Measurements from ENCODE around the gene MACIR.

MACIR gene

GRCh38 chr5:103295424-103295823, 36.9 kb downstream of the MACIR start:
- TF ChIP-seq, protein P1, sequence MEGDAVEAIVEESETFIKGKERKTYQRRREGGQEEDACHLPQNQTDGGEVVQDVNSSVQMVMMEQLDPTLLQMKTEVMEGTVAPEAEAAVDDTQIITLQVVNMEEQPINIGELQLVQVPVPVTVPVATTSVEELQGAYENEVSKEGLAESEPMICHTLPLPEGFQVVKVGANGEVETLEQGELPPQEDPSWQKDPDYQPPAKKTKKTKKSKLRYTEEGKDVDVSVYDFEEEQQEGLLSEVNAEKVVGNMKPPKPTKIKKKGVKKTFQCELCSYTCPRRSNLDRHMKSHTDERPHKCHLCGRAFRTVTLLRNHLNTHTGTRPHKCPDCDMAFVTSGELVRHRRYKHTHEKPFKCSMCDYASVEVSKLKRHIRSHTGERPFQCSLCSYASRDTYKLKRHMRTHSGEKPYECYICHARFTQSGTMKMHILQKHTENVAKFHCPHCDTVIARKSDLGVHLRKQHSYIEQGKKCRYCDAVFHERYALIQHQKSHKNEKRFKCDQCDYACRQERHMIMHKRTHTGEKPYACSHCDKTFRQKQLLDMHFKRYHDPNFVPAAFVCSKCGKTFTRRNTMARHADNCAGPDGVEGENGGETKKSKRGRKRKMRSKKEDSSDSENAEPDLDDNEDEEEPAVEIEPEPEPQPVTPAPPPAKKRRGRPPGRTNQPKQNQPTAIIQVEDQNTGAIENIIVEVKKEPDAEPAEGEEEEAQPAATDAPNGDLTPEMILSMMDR (conservative IDR thresholded peaks at IDR 0.05; ENCODE audit: low read depth, low read length), result no peak
- H3K4me3 ChIP-seq (ENCODE audit: low read depth, low read length), result no peak overlapping the region
- no peak for DNase-seq (ENCODE audit: low read depth)

GRCh38 chr5:103295871-103296270, 37.3 kb downstream of the MACIR start:
- no peak for DNase-seq (ENCODE audit: low read depth)

DNA sequence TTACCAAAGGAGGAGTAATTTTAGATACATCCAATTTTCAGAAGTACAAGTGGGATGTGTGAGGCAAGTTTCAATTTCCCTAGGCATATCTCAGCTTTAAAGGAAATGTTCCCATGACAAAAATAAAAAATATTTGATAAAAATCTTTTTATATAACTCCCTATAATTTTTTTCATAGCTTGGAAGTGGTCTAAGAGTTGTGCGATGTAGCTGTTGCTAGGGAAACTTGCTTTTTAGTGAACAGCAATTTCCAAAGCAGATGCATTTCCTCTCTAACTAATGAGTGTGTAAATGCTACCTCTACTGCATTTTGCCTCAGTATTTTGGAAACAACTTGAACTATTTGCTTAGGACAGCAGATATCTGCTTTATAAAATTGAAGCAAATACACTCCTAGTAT, 39.6 kb downstream of the MACIR start:
- TF ChIP-seq, protein P1 (conservative IDR thresholded peaks at IDR 0.05; ENCODE audit: low read depth, low read length), result no peak
- no peak for DNase-seq (ENCODE audit: low read depth)
- no peak overlapping the region for H3K4me3 ChIP-seq (ENCODE audit: low read depth, low read length)

More at GRCh38 chr5:103295871-103296270, 37.3 kb downstream of the MACIR start:
- H3K4me3 ChIP-seq (ENCODE audit: low read depth, low read length), result no peak overlapping the region
- TF ChIP-seq, protein P1 (conservative IDR thresholded peaks at IDR 0.05; ENCODE audit: low read depth, low read length), result no peak

DNA sequence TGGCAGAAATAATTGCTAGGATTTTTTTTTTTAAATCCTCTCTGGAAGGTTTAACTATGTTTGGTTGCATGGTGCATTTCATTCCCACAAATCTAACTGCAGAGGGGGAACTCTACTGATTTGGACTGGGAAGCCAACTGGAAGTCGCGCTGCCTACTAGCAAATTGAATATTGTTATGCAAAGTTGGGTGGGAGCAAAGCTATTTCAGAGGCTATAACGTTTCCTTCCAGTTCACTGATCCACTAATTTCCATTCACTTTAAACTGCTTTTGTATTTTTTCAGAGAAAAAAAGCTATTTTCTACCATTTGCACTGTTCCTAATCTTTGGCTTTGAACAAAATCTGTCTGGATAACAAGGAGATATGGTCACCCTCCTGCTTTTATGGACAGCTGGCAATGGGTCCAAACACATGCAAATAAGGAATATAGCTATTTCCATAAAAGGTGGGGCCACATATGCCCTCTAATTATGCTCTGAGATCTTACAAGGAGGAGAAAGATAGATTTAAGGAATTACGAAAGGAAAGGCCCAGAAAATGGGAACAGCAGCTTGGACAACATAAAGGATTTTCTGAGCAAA, 40.1 kb downstream of the MACIR start:
- DNase-seq (ENCODE audit: low read depth), result no peak
- TF ChIP-seq, protein P1 (conservative IDR thresholded peaks at IDR 0.05; ENCODE audit: low read depth, low read length), result no peak
- no peak overlapping the region for H3K4me3 ChIP-seq (ENCODE audit: low read depth, low read length)

GRCh38 chr5:103305809-103306208, 47.2 kb downstream of the MACIR start:
- H3K4me3 ChIP-seq (ENCODE audit: low read depth, low read length), result no peak overlapping the region
- no peak for DNase-seq (ENCODE audit: low read depth)
- TF ChIP-seq, protein P1 (conservative IDR thresholded peaks at IDR 0.05; ENCODE audit: low read depth, low read length), result no peak

GRCh38 chr5:103307470-103307869, 48.9 kb downstream of the MACIR start:
- DNase-seq (ENCODE audit: low read depth), result no peak
- H3K4me3 ChIP-seq (ENCODE audit: low read depth, low read length), result no peak overlapping the region
- TF ChIP-seq, protein P1 (conservative IDR thresholded peaks at IDR 0.05; ENCODE audit: low read depth, low read length), result no peak

- H3K4me3 ChIP-seq (ENCODE audit: low read depth, low read length), result no peak overlapping the region
- TF ChIP-seq, protein P1 (conservative IDR thresholded peaks at IDR 0.05; ENCODE audit: low read depth, low read length), result no peak
- no peak for DNase-seq (ENCODE audit: low read depth)
Observed at GRCh38 chr5:103308774-103309173, 50.2 kb downstream of the MACIR start.
